Stimulated activated CD8-positive, alpha-beta memory T cell treated with anti-CD3 and anti-CD28 coated beads, Interleukin-2, amount 100 ng/mL, for 48 hours (primary cell): ENCODE data around the gene FOXD3.

Experiments used
- DNase-seq, 2 donors: peaks; one replicate each; pipeline ENCODE4 v3.0.0-alpha.2; 2020; ENCODE audit warnings: low read depth in 2 of 2

FOXD3 gene

DNA sequence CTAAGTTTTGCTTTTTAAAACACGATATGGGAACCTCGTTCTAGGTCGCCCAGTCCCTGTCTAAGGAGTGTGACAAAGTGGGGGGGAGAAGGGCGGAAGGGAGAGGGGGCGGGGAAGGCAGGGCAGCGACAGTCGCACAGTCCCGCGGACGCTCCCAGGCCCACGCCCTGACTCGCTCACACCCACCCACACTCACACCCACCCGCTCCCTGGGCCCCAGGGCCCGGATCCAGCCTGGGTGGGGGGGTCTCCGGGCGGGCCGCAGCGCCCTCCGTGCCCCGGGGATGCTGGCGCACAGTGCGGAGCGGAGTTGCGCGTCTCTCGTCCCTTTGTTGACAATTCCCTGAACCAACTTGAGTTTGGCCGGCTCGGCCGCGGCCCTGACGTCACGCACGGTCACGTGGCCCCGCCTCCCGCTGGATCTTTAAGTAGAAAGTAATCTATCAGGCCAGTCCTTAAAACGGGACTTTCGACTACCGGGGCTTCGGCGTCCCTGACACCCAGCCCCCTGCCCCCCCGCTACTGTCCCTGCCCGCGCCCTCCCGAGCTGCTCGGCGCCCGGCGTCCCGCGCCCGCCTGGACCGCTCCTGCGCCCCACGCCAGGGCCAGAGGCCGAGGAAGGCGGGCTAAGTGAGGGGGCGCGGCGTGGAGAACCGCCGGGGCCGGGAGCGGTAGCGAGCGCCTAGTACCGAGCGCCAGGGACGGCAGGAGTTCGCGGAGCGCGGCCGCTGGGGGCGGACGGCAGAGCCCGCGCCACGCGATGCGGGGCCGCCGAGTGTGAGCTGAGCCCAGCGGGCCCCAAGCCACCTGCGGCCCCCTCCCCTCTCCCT, at the start of gene FOXD3:
Gene FOXD3, plus strand, starts transcription at position 454 of the 830 bp plus-strand sequence. CDS start 492 bp downstream, outside the sequence.
- DNase-seq: no peak

DNA sequence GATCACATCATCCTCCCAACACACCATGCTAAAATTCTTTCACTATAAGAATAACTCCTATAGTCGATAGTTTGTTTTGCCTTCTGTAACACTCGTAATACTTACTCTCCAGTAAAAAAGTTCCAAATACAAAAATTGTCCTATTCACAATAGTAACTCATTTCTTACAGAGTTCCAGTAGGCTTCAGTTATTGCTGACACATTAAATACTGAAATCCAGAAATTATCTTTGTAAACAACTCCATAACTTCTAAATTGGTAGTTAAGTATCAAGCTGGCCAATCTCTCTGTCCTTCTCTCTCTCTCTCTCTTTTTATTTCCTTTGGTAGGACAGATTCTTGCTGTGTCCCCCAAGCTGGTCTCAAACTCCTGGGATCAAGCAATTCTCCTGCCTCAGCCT, 49.6 kb upstream of the FOXD3 start:
- DNase-seq: no peak

DNA sequence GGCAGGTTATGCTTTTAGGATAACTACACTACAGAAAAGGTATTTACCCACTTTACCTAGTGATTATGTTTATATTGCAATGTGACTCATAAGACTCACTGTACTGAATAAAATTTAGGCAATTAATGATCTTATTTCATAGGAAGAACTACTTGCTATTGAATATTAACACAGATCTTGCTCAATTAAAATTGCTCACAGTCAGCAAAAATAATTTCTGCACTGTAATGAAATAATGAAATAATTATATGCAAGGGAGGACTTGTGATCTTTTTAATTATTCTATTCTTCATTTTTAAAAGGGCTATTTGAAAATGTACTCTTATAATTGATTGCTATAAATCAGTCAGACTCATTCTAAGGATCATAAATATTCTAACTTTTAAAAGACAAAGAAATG, 48.0 kb upstream of the FOXD3 start:
- DNase-seq: no peak

DNA sequence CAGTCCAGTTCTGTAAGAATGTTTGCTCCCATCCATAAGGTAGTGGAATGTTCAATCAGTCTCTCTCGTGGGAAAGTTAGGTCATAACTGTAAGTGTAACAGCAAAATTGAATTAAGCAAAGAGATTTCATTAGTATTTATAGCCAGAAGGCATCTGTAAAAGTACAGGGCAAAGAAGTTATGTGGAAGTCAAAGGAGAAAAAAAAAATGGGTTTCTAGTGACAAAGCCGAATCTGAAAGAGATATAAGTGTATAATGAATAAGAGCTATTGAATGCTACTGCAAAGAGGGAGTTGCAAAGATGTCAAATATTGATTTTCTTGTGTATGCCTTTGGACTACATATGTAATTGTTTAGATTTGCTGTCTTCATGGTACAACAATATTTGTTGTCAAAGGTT, 47.4 kb upstream of the FOXD3 start:
- no peak for DNase-seq

DNA sequence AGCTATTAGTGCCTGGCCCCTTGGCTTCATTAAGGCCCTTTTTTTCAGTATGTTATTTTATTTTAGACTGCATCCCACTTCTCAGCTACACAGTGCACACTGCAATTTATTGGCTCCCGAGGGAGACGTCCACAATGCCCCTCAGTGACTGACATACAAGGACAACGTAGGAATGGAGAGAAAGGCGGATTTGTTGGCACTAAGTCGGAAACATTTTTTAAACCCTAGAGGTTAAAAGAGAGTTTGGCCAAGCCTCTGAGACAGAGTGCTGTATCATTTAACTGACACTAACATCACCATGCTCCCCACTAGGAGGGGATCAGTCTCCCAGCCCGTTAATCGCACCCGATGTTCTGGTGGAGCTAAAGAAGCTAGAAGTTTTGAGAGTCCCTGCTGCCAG, 45.7 kb upstream of the FOXD3 start:
- no peak for DNase-seq

DNA sequence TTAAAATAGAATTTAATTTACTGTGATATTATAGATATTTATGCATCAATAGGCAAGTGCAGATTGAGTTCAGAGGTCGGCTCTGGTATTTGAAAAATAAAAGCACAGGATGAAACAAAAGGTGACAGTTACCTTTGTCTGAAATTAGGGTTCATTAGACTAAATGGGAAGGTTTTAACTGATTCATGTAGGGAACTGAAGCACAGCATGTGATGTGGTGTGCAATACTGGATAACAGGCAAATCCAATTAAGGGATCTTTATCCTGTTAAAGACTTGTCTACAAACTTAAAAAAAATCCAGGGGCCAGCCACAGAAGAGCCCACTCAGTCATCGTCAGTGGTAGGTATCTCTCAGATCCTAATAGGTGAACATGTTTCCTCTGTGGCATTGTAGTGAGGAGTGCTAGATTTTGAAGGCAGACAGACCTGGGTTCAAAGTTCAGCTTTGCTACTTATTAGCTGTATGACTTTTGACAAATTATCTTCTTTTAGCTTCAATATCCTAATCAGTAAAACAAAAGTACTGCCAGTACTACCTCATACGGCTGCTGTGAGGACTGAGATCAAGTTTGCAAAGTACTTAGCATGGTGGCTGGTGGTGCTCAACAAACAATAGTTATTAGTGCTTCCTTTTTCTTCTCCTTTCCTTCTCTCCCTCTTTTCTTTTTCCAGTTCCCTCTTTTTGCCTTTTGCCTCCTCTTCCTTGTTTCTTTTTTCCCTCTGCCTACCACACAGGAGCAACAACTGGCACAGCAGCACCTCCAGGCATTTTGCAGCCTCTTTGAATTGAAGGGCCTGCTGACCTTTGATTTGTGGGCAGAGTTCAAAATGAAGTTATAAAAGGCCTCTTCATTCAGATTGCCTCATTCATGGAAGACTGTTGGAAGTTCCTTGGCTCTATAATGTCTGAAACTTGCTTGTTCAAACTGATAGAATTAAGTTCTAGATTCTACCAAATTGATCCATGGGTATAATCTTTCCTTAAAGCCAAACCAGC, 44.9 kb upstream of the FOXD3 start:
- no peak for DNase-seq

DNA sequence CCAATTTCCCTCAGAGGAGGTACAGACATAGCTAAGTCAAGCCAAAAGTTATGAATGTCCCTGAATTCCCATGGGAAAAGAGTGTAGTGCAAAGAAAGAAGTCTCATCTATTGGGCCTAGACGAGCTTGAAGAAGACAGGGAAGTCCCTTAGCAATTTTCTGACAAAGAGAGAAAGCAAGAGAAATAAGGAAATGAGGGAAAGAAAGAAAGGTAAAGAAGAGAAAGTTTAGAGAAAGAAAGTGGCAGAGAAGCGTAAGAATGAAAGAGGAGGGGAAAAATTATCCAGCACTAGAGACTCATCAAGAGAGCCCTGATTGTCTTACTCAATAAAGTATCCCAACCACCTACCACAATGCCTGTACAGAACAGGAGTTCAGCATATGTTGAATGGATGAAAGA, 40.6 kb upstream of the FOXD3 start:
- no peak for DNase-seq

DNA sequence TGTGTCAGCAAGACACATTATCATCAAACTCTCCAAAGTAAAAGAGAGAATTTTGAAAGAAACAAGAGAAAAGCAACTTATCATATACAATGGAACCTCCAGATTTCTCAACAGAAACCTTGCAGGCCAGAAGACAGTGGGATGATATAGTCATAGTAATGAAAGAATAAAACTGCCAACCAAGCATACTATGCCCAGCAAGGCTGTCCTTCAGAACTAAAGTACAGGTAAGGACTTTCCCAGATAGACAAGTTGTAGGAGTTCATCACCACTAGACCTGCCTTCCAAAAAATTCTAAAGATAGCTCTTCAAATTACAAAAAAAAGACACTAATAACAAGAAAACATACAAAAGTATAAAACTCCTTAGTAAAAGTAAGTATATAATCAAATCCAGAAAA, 33.2 kb upstream of the FOXD3 start:
- DNase-seq: no peak

DNA sequence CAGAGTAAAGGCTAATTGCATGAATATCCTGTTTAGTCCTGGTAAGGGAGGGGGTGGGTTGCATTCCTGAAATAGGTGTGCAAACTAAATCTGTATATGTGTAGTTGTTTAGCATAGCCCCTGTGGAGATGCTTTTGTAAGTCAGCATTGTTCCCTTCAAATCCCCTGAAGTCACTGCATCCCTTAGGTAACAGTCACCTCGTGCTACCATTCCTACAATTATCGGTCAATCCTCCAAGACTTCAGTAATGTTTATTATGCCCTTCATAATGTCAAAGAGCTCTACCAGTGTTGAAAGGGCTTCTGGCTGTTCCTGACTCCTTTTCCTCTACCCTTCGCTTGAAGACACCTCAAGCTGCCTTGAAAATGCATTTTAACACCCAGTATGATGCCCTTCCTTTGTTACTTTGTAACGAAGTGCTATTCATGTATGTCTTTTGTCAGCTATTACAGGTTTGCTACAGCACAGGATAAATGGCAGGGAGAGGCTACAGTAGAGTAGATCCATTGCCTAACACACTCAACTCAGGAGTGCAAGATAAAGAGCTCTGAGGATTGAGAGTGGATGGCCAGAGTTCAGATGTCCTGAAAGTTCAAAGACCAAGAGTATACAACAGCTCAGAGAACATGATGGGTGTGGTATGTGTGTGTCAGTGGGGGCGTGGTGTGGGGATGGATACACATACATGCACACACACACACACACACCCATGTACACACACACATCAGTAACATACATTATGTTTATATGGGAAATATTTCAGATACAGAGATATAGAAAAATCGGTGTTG, 27.4 kb upstream of the FOXD3 start:
- no peak for DNase-seq

DNA sequence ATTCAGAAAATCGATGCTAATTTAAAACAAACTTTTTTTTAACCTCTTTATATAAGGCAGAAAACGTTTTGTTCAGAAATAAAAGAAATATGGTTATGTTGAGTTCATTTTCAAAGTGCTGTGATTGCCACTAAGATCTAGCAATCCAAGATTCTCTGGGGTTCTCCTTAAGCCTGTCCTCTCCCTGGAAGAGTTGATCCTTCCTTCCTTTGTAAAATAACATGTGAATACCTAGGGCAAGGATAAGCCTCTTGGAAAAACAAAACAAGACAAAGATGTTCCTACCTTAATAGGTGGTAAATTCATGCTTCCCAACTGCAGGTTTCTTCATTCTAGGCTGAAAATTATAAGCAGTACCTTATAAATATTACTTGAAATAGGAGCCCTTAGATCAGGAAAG, 18.0 kb upstream of the FOXD3 start:
- DNase-seq: no peak

DNA sequence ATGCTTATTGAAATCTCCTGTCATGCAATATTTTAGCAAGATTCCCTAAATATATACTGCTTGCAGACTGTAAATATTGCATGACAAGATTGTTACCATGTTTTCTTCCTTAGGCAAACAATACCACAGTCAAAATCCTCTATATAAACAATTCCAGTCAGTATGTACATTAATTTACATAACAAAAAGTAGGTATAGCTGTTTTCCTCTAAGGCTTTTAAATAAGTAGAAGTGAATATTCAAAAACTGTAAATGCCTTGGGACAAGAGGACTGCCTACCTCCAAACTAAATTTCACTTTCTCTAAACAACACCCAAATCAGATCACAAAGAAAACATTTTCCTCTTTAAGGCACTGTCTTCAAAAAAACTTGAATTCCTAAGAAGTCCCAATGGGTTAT, 17.3 kb upstream of the FOXD3 start:
- DNase-seq: no peak

DNA sequence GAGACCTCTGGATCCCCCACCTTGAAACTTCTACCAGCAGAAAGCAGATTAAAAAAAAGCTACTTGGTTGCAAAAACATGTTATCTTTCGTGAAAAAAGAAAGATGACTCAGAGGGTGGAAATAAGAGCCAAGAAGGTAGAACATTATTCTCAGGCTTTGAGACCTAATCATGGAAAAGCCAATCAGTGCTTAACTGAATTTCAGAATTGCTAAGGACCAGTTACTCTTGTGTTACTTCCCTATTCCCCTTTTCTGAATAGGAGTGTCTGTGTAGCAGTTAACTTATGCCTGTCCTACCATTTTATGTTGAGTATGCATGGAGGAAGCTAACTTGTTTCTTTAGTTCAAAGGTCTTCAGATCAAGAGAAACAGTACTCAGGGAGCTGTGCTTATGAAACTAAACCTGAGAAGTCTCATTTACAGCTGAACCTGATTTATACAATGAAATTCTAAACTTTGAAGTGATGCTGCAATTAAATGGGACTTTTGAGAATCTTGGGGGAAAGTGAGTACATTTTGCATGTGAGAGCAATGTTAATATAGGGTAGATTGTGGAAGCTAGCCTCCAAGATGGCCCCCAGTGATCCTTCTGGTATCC, 15.1 kb upstream of the FOXD3 start:
- DNase-seq: no peak

DNA sequence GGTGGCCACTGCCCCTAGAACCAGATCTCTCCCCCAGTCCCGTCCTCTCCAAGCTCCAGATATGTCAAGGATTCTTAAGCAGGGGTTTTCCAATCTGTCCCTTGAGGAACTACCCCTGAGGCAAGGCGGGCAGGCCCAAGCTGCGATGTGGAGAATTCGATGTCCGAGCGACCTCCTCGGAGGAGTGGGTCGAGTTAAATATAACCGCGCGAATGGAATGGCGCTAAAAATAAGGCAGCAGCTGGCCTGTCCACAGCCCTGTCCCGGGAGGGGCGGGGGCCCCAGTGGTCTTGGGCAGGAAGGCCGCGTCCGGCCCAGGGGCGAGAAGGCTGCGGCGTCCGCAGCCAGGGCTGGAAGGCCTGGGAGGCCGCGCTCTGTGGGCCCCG, 5.8 kb upstream of the FOXD3 start:
- no peak for DNase-seq

DNA sequence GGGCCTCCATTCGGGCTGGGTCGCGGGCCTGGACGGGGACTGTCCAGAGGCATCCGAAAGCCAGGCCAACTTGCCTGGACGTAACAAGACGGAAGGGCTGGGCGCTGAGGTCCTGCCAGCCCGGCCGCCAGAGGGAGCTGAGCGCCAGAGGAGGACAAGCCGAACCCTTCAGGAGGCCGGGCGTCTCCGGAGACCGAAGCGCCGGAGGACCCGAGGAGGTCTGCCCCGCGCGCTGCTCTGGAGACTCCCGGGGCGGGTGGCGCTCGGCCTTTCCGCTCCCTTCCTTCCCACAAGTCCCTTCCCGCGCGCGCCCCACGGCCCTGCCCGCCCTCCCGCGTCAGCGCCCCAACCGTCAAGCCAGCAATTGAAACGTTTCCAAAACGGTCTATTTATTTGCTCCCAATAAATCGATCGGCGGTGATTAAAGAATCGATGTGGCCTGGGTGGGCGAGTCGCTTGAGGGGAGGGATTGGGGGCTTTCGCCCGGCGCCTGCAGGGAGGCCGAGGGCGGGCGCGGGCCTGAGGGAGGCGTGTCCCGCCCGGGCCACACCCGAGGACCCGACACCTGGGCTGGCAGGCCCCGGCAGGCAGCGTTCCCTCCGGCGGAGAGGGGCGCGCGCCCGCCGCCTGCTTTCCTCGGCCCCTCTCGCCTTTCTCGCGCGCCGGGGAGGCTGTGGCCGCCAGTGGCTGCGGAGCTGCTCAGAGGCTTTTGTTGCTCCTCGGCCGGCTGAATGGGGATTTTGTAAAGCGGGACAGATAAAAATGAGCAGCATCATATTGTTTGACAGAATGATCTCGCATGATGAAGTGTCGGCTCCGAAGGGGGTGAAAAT, 5.2 kb upstream of the FOXD3 start:
- DNase-seq: peak in 1 of 2 donors; percentile 51

DNA sequence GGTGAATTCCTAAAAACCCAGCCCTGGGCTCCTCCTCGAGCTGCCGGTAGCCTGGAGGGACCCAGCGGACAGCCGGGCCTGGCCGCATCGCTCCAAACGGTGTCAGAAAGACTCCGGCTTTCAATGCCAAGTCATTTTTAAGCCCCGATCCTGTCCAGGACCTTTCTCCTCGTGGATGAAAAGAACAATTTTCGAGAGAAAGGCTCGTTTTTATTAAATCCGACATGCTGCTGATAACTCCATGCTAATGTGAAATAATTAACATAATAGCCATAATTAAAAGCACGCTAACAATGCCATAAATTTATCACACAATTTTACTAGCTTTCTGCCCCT, 4.6 kb upstream of the FOXD3 start:
- DNase-seq: no peak

DNA sequence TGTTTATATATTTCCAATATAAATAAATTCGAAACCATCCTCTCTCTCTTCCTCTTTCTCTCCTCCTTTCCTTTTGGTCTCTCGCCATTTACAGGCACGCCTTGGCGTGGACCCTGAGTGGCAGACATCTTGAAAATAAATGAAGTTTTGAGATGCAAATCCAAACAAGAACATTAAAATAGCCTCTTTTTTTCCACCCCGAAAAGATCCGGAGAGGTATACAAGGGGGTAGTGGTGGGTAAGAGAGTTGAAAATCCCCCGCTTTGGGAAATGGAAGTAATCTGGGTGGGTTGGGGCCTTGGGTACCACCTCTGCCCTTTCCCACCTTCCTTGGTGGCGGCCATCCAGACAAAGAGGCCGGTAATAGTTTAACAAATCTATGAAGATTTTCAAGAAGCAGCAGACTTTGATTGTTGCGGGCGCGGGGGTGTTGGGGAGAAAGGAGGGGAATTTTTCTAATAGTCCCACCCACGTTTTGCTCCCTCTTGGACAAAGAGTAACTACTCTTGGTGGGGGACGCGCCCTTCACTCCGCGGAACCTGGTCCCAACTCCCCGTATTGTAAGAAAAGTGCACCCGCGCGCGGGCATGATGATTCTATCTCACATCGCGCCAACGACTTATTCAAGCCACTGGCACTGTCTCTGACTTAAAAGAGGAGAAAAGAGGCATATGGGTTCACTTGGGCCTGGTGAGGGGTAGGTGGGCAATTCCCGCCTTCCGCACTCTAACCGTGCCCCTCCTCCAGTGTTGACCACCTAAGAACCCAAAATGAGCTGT, 4.0 kb upstream of the FOXD3 start:
- no peak for DNase-seq

DNA sequence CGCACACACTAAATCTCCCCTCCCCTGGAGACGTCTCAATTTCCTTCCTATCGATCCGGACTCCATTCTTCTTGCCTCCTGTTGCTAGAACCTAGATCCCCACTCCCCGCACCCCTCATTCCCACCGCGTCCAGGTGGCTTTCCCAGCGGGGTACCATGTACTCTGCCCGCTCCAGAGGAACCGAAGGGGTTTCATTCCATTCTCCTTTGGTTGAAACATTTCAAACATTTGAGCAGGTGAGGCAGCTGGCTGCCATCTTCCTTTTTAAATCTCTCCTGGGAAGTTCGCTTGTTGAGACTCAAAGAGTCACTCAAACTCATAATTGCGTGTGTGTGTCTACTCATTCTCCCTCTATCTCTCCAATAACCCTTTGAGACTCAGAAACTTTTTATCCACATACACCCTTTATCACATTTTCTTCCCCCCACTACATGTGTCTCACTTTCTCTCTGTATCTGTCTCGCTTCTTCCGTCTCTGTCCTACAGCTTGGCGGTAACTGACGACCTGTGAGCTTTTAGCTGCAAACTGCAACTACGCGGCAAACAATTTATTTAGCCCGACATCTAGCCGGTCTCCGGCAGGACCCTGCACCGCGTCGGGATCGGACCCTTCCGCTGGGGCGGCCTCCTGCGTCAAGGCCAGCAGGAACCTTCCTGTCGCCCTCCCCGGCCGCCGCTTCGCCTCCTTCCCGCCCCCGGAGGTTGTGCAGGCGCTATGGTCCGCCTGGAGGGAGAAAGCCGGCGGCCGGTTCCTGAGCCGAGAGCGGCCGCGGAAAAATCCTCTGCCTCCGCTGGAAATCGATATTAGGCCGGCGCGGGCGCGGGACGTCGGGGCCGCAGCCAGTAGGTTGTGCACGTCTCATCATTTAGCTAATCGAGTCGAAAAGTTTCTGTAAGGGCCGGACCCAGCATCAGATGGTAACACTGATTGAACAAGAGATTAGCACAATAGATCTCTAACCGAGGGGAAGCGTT, 3.0 kb upstream of the FOXD3 start:
- no peak for DNase-seq

DNA sequence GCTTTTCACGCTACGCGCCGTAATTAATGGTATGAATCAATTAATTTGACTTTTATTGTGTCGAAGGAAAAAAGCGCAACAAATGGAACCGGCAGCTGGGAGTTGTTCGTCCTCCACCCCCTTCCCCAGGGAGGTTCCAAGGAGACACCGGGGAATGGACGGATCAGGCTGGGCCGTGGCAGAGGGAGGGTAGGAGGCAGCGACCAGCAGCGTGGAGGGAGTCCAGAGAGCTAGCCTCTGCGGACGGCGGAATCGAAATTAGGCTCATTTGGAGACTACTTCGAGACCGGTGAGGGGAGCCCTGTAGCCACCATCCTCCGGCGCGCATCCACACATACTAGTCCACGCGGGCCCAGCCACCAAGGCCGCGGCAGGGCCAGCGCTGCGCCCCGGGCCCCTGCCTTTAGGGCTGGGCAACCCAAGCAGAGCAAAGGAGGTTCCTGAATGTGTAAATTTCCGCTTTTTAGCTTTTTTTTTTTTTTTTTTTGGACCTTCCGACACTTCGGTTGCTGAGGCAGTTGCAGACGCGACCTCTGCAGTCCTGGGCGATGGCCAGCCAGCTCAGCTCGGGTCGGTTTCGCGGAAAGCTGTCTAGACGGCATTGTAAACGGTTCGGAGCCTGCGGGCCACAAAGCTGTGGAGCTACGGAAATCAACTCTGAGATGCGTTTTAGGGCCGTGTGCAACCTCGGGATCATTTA, 2.2 kb upstream of the FOXD3 start:
- no peak for DNase-seq
